ENCODE data around the gene STOM. TPM values are rescaled to one million over a fixed set of nuclear protein-coding genes. Genes with fewer than 3 reads are reported as not detected.

STOM gene
- total and polyA plus RNA-seq, 10 of the 15 experiments (the other 5 are each of a cell fraction or from before 2014, with no cell fraction given) = 6.7 to 47.4 (median 39.8) TPM

DNA sequence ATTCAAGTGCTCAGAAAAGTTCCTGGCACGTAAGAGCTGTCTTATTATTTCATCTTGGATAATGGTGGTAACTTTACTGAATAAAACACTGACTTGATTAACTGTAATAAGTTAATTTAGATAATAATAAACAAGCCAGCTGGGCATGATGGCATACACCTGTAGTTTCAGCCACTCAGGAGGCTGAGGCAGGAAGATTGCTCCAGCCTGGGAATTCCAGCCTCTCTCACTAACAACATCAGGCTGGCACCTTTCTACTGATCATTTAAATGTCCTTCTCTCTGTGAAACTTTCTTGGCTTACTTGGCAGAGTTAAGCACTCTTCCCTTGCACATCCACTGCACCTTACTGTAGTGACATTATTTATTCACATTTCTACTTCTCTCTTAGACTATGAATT, 20.0 kb downstream of the STOM start:
- Histone ChIP-seq H3K79me2 (ENCODE audit: control insufficient read depth, insufficient read depth, low read length) (no peaks in the 10 kb centered on the region), H3K9me3 (replicated peaks; ENCODE audit: control insufficient read depth, insufficient read depth, low read length) (no peaks in the 10 kb centered on the region), H3K27me3 (replicated peaks in 1 of 2; ENCODE audit: control insufficient read depth in 2 of 2, insufficient read depth in 2 of 2, low read length in 1 of 2) (no peaks in the 10 kb centered on the region), H3K36me3 (ENCODE audit: control insufficient read depth in 2 of 2, insufficient read depth in 2 of 2, low read length in 1 of 2) (peaks cover 0 to 7% of the 10 kb centered on the region in 2 experiments; a peak in 1 of 4 replicates), H3K4me3 (no peak overlapping the region), H4K20me1 (ENCODE audit: control insufficient read depth, insufficient read depth) (no peaks in the 10 kb centered on the region), H3K4me1 (ENCODE audit: control insufficient read depth, insufficient read depth, low read length) (peaks cover 15% of the 10 kb centered on the region), H3K4me2 (ENCODE audit: control insufficient read depth, insufficient read depth) (no peak overlapping the region), H3K27ac (ENCODE audit: control insufficient read depth, insufficient read depth) (no peak overlapping the region), H3K9ac (ENCODE audit: control insufficient read depth, insufficient read depth, low read length) (no peak overlapping the region), H2AFZ (ENCODE audit: control insufficient read depth, low read depth, low read length) (no peak overlapping the region)
- POLR2A ChIA-PET = no interaction called here
- RAD21 ChIA-PET (ENCODE audit: unreplicated experiment) = no interaction called here
- intact Hi-C loops (cut with micrococcal nuclease; ENCODE audit: unreplicated experiment) = no loop called here
- ATAC-seq (no peak), DNase-seq (ENCODE audit: low read depth, low spot score) (no peak), FAIRE-seq (no peak)
- SMC1A ChIA-PET (ENCODE audit: uncharacterized antibody, unreplicated experiment) = interaction anchor here (1.1 to 3.8 kb wide), 6 partner anchors 9 to 49 kb away, joined by 3 to 14 read pairs (median 6); no protein-coding TSS in a partner anchor
- TF ChIP-seq PKNOX1 (IDR thresholded peaks at IDR 0.05) (no peak), HDAC2 (IDR thresholded peaks at IDR 0.05) (no peak), HDGF (IDR thresholded peaks at IDR 0.05) (no peak)
- in situ Hi-C loops (cut with MboI) = no loop called here
- WGBS (ENCODE audit: insufficient coverage, insufficient replicate concordance, low lambda C conversion rate, missing lambda C conversion rate) = 93% methylated on average over 1 of the region's 1 CpG
- no TSS peak for BruUV-seq (replicated peaks)
- CTCF ChIA-PET = interaction anchor here (1.9 to 3.4 kb wide), 2 partner anchors 11 to 30 kb away, joined by 5 to 20 read pairs; no protein-coding TSS in a partner anchor

DNA sequence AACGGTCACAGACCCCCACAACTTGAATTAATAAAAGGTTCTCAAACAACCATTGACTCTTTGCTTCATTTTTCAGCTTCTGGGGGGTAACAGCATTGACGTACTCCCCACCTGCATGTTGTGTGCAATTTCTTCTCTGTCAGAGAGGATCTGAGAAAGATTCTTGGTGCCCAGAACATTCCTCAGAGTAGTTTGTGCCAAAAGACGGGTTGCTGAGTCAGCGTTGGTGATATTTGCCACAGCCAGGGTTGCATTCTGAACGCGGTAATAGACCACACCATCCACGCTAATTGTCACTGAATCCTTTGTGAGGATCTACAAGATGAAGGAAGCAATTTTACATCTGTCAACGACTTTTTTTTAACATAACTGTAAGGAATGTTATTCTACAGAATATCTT, 21.0 kb downstream of the STOM start:
- Histone ChIP-seq H3K4me2 (ENCODE audit: control insufficient read depth, insufficient read depth) (no peak overlapping the region), H3K4me3 (no peak overlapping the region), H3K9ac (ENCODE audit: control insufficient read depth, insufficient read depth, low read length) (no peak overlapping the region), H4K20me1 (ENCODE audit: control insufficient read depth, insufficient read depth) (no peaks in the 10 kb centered on the region), H3K79me2 (ENCODE audit: control insufficient read depth, insufficient read depth, low read length) (no peaks in the 10 kb centered on the region), H2AFZ (ENCODE audit: control insufficient read depth, low read depth, low read length) (no peak overlapping the region), H3K27ac (ENCODE audit: control insufficient read depth, insufficient read depth) (no peak overlapping the region), H3K4me1 (ENCODE audit: control insufficient read depth, insufficient read depth, low read length) (peaks cover 9% of the 10 kb centered on the region), H3K9me3 (replicated peaks; ENCODE audit: control insufficient read depth, insufficient read depth, low read length) (no peaks in the 10 kb centered on the region), H3K27me3 (replicated peaks in 1 of 2; ENCODE audit: control insufficient read depth in 2 of 2, insufficient read depth in 2 of 2, low read length in 1 of 2) (no peaks in the 10 kb centered on the region), H3K36me3 (ENCODE audit: control insufficient read depth in 2 of 2, insufficient read depth in 2 of 2, low read length in 1 of 2) (peaks cover 0 to 7% of the 10 kb centered on the region in 2 experiments; a peak in 1 of 4 replicates)
- DNase-seq (ENCODE audit: low read depth, low spot score) = no peak
- BruUV-seq (replicated peaks) = no TSS peak
- ChIA-PET CTCF (interaction anchor here (1.1 to 3.4 kb wide), 3 partner anchors 10 to 29 kb away, joined by 4 to 20 read pairs (median 11); no protein-coding TSS in a partner anchor), SMC1A (ENCODE audit: uncharacterized antibody, unreplicated experiment) (interaction anchor here (1.1 to 3.8 kb wide), 8 partner anchors 9 to 50 kb away, joined by 3 to 11 read pairs (median 5); no protein-coding TSS in a partner anchor), RAD21 (ENCODE audit: unreplicated experiment) (no interaction called here), POLR2A (interaction anchor here (1.2 kb wide), 1 partner anchor 11 kb away, joined by 3 read pairs; no protein-coding TSS in a partner anchor)
- WGBS (ENCODE audit: insufficient coverage, insufficient replicate concordance, low lambda C conversion rate, missing lambda C conversion rate) = 81% methylated on average over 8 of the region's 8 CpGs
- no peak for ATAC-seq
- in situ Hi-C loops (cut with MboI) (no loop called here), intact Hi-C loops (cut with micrococcal nuclease; ENCODE audit: unreplicated experiment) (no loop called here)
- TF ChIP-seq SIX5 (IDR thresholded peaks at IDR 0.05; ENCODE audit: low read depth, low read length, severe bottlenecking) (no peak), SUPT20H (IDR thresholded peaks at IDR 0.05; ENCODE audit: borderline replicate concordance, control insufficient read depth, low read depth, low read length) (no peak), EP300 (IDR thresholded peaks at IDR 0.05; ENCODE audit: borderline replicate concordance in 1 of 2, control insufficient read depth in 1 of 2, low read depth in 2 of 2, low read length in 2 of 2) (no peak), ZBTB33 (IDR thresholded peaks at IDR 0.05) (no peak), FOXM1 (IDR thresholded peaks at IDR 0.05; ENCODE audit: low read depth, low read length) (no peak), JUND (IDR thresholded peaks at IDR 0.05; ENCODE audit: low read depth, low read length) (no peak), CHD1 (IDR thresholded peaks at IDR 0.05; ENCODE audit: low read depth, low read length) (no peak)
- TF ChIP-seq, protein P1, sequence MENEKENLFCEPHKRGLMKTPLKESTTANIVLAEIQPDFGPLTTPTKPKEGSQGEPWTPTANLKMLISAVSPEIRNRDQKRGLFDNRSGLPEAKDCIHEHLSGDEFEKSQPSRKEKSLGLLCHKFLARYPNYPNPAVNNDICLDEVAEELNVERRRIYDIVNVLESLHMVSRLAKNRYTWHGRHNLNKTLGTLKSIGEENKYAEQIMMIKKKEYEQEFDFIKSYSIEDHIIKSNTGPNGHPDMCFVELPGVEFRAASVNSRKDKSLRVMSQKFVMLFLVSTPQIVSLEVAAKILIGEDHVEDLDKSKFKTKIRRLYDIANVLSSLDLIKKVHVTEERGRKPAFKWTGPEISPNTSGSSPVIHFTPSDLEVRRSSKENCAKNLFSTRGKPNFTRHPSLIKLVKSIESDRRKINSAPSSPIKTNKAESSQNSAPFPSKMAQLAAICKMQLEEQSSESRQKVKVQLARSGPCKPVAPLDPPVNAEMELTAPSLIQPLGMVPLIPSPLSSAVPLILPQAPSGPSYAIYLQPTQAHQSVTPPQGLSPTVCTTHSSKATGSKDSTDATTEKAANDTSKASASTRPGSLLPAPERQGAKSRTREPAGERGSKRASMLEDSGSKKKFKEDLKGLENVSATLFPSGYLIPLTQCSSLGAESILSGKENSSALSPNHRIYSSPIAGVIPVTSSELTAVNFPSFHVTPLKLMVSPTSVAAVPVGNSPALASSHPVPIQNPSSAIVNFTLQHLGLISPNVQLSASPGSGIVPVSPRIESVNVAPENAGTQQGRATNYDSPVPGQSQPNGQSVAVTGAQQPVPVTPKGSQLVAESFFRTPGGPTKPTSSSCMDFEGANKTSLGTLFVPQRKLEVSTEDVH (IDR thresholded peaks at IDR 0.05; ENCODE audit: low read depth, partially characterized antibody) = no peak
- FAIRE-seq = no peak

Data from GM12878 (cell line).